H1 (cell line): ENCODE data around the gene SERINC5. TPM values are rescaled to one million over a fixed set of nuclear protein-coding genes. Genes with fewer than 3 reads are reported as not detected.

Source experiments
- CTCF ChIA-PET: fragments of 300-600 bp; sonication (Branson Sonifier 250); formaldehyde crosslinking; loops from one replicate; lab custom pipeline; 2021; ENCODE audit not compliant: partially characterized antibody; lab: Charles Lee
- POLR2A ChIA-PET: fragments of 300-600 bp; sonication (Branson Sonifier 250); formaldehyde crosslinking; loops from one replicate; lab custom pipeline; 2021; ENCODE audit warnings: inconsistent platforms; ENCODE audit not compliant: partially characterized antibody; lab: Charles Lee
- DNase-seq, 2 experiments: peaks; one replicate each; pipeline versions ENCODE4 v3.0.0 to v3.0.0-alpha.2; 2010 to 2022; ENCODE audit warnings: low spot score in 2 of 2, low read depth in 1 of 2, mixed read lengths in 1 of 2
- FAIRE-seq: peaks from 2 replicates; lab custom pipeline; 2011; peaks lifted over from hg19 to GRCh38; lab: Jason Lieb, UNC
- H2AFZ ChIP-seq: 2 replicates; pipeline ENCODE4 v1.8.1; 2012; ENCODE audit warnings: low read length, inconsistent platforms
- H2AK5ac ChIP-seq: 2 replicates; pipeline ENCODE4 v1.6.1; 2013; ENCODE audit warnings: low read depth, low read length
- H2BK120ac ChIP-seq: replicated peaks from 2 replicates; pipeline ENCODE3; 2013; ENCODE audit warnings: low read depth, low read length, inconsistent platforms
- H2BK12ac ChIP-seq: 2 replicates; pipeline ENCODE4 v1.6.1; 2013; ENCODE audit warnings: low read depth, low read length
- H2BK15ac ChIP-seq: 2 replicates; pipeline ENCODE4 v1.6.1; 2013; ENCODE audit warnings: low read length
- H2BK20ac ChIP-seq: 2 replicates; pipeline ENCODE4 v1.6.1; 2013; ENCODE audit warnings: low read length
- H2BK5ac ChIP-seq: 2 replicates; pipeline ENCODE4 v1.6.1; 2013; ENCODE audit warnings: low read depth, low read length
- H3K14ac ChIP-seq: 2 replicates; pipeline ENCODE4 v1.6.1; 2013; ENCODE audit warnings: inconsistent platforms; ENCODE audit not compliant: insufficient read length
- H3K18ac ChIP-seq: 2 replicates; pipeline ENCODE4 v1.6.1; 2013; ENCODE audit warnings: low read length; ENCODE audit errors: extremely low read depth
- H3K23ac ChIP-seq: 2 replicates; pipeline ENCODE4 v1.6.1; 2013; ENCODE audit warnings: inconsistent platforms; ENCODE audit not compliant: insufficient read length
- H3K23me2 ChIP-seq: 2 replicates; pipeline ENCODE4 v1.6.1; 2013; ENCODE audit warnings: low read depth, low read length
- H3K27ac ChIP-seq: 2 replicates; pipeline ENCODE4 v1.6.1; 2011; ENCODE audit warnings: low read depth, low read length, inconsistent platforms
- H3K27me3 ChIP-seq, 4 experiments: replicated peaks in 1 of 4; 1 replicate in 1 of 4; 2 replicates in 3 of 4; pipeline versions ENCODE4 v1.6.1 to v1.8.1; 2011 to 2013; ENCODE audit warnings: low read length in 3 of 4, mild to moderate bottlenecking in 3 of 4, inconsistent platforms in 2 of 4, mixed read lengths in 2 of 4, moderate library complexity in 1 of 4; ENCODE audit not compliant: control insufficient read depth in 3 of 4, insufficient read depth in 3 of 4; ENCODE audit errors: extremely low read depth in 1 of 4
- H3K36me3 ChIP-seq, 4 experiments: 2 replicates each; pipeline versions ENCODE4 v1.6.1 to v1.8.1; 2011 to 2013; ENCODE audit warnings: mild to moderate bottlenecking in 4 of 4, low read length in 3 of 4, moderate library complexity in 2 of 4, control low read depth in 1 of 4, inconsistent platforms in 1 of 4; ENCODE audit not compliant: insufficient read depth in 4 of 4, control insufficient read depth in 2 of 4
- H3K4ac ChIP-seq: replicated peaks from 2 replicates; pipeline ENCODE3; 2013; ENCODE audit warnings: low read length, low read depth, mixed read lengths, inconsistent platforms; ENCODE audit not compliant: insufficient read length
- H3K4me1 ChIP-seq, 4 experiments: replicated peaks in 1 of 4; 1 replicate in 1 of 4; 2 replicates in 3 of 4; pipeline versions ENCODE4 v1.6.1 to v1.8.1; 2011 to 2013; ENCODE audit warnings: low read length in 3 of 4, inconsistent platforms in 2 of 4, mixed read lengths in 1 of 4; ENCODE audit not compliant: insufficient read depth in 4 of 4, control insufficient read depth in 3 of 4
- H3K4me2 ChIP-seq, 2 experiments: 2 replicates each; pipeline versions ENCODE4 v1.6.1 to v1.8.1; 2011 to 2013; ENCODE audit warnings: low read depth in 2 of 2, low read length in 2 of 2, control low read depth in 1 of 2, inconsistent platforms in 1 of 2, mild to moderate bottlenecking in 1 of 2; ENCODE audit not compliant: insufficient read depth in 1 of 2
- H3K4me3 ChIP-seq, 4 experiments: fragments of 200-600, 300-600 bp in 1 of 4; sonication (generic), shearing (Covaris generic), sonication (Bioruptor Twin) in 1 of 4; 2 replicates each; pipeline versions ENCODE4 v1.5.1 to v1.8.1; 2011 to 2016; ENCODE audit warnings: low read length in 4 of 4, low read depth in 3 of 4, control low read depth in 2 of 4, inconsistent platforms in 2 of 4, mild to moderate bottlenecking in 2 of 4, mixed read lengths in 1 of 4, moderate library complexity in 1 of 4; ENCODE audit not compliant: insufficient read depth in 2 of 4; ENCODE audit errors: extremely low read depth in 1 of 4
- H3K56ac ChIP-seq: replicated peaks from 2 replicates; pipeline ENCODE3; 2013; ENCODE audit warnings: low read depth, mild to moderate bottlenecking, mixed read lengths, low read length, inconsistent platforms; ENCODE audit not compliant: insufficient read length
- H3K79me1 ChIP-seq: 2 replicates; pipeline ENCODE4 v1.6.1; 2013; ENCODE audit warnings: low read depth, low read length, control low read depth
- H3K79me2 ChIP-seq, 2 experiments: 2 replicates each; pipeline versions ENCODE4 v1.6.1 to v1.8.1; 2012 to 2013; ENCODE audit warnings: low read length in 2 of 2, mild to moderate bottlenecking in 2 of 2, inconsistent platforms in 1 of 2; ENCODE audit not compliant: insufficient read depth in 2 of 2, control insufficient read depth in 1 of 2
- H3K9ac ChIP-seq, 4 experiments: replicated peaks in 1 of 4; 1 replicate in 1 of 4; 2 replicates in 3 of 4; pipeline versions ENCODE4 v1.6.1 to v1.8.1; 2011 to 2013; ENCODE audit warnings: low read depth in 3 of 4, low read length in 3 of 4, control low read depth in 2 of 4, mild to moderate bottlenecking in 2 of 4, moderate library complexity in 2 of 4, inconsistent platforms in 1 of 4; ENCODE audit errors: extremely low read depth in 1 of 4
- H3K9me3 ChIP-seq, 2 experiments: 2 replicates each; pipeline versions ENCODE4 v1.6.1 to v1.8.1; 2012 to 2013; ENCODE audit warnings: mild to moderate bottlenecking in 2 of 2, moderate library complexity in 2 of 2, control low read depth in 1 of 2, inconsistent platforms in 1 of 2, low read depth in 1 of 2, low read length in 1 of 2, mixed read lengths in 1 of 2; ENCODE audit not compliant: insufficient read depth in 2 of 2
- H4K20me1 ChIP-seq, 2 experiments: replicated peaks in 1 of 2; 2 replicates each; pipeline versions ENCODE3 to v1.8.1; 2011 to 2013; ENCODE audit warnings: inconsistent platforms in 2 of 2, low read length in 2 of 2, mild to moderate bottlenecking in 1 of 2; ENCODE audit not compliant: insufficient read depth in 2 of 2, control insufficient read depth in 1 of 2
- H4K5ac ChIP-seq: 2 replicates; pipeline ENCODE4 v1.6.1; 2013; ENCODE audit warnings: low read length, low read depth, mixed read lengths, inconsistent platforms; ENCODE audit not compliant: insufficient read length
- H4K8ac ChIP-seq: 2 replicates; pipeline ENCODE4 v1.8.0; 2013; ENCODE audit warnings: mild to moderate bottlenecking, moderate library complexity, low read length, inconsistent platforms; ENCODE audit not compliant: insufficient read depth; ENCODE audit errors: extremely low read depth
- H4K91ac ChIP-seq: replicated peaks from 2 replicates; pipeline ENCODE3; 2013; ENCODE audit warnings: low read length, mixed read lengths, inconsistent platforms; ENCODE audit not compliant: insufficient read length
- BRCA1 ChIP-seq: IDR thresholded peaks from 2 replicates; pipeline ENCODE4 v1.6.1; 2012; ENCODE audit warnings: low read depth, low read length, improper control_type of control experiment
- CBX8 ChIP-seq: fragments of 300-800, 300-1000 bp; sonication (generic); IDR thresholded peaks from 2 replicates; pipeline ENCODE4 v1.7.1; 2016; ENCODE audit warnings: low read depth, low read length, borderline replicate concordance
- CREB1 ChIP-seq: IDR thresholded peaks from 2 replicates; pipeline ENCODE4 v1.6.1; 2012; ENCODE audit warnings: inconsistent platforms
- EGR1 ChIP-seq: IDR thresholded peaks from 2 replicates; pipeline ENCODE4 v1.6.1; 2011; ENCODE audit warnings: low read depth, low read length, borderline replicate concordance
- EP300 ChIP-seq, 2 experiments: IDR thresholded peaks; 1 replicate in 1 of 2; 2 replicates in 1 of 2; pipeline ENCODE4 v1.6.1; 2011 to 2012; ENCODE audit warnings: low read depth in 2 of 2, low read length in 2 of 2, mild to moderate bottlenecking in 2 of 2, borderline replicate concordance in 1 of 2, inconsistent platforms in 1 of 2, moderate library complexity in 1 of 2
- EZH2 ChIP-seq: fragments of 200-600 bp; sonication (generic); IDR thresholded peaks from 2 replicates; pipeline ENCODE4 v1.7.1; 2012; ENCODE audit warnings: low read depth, mild to moderate bottlenecking, moderate library complexity, low read length, inconsistent platforms; ENCODE audit not compliant: severe bottlenecking
- JUN ChIP-seq: IDR thresholded peaks from 2 replicates; pipeline ENCODE4 v1.6.1; 2011; ENCODE audit warnings: low read depth, mild to moderate bottlenecking, improper control_type of control experiment, low read length
- JUND ChIP-seq: IDR thresholded peaks from 2 replicates; pipeline ENCODE4 v1.6.1; 2011; ENCODE audit warnings: mild to moderate bottlenecking, improper control_type of control experiment, low read length
- NANOG ChIP-seq: IDR thresholded peaks from 2 replicates; pipeline ENCODE4 v1.6.1; 2011; ENCODE audit warnings: low read length, low read depth, mild to moderate bottlenecking, inconsistent platforms; ENCODE audit not compliant: insufficient read depth, poor library complexity, severe bottlenecking
- RNF2 ChIP-seq: fragments of 200-900, 300-1000 bp; sonication (generic); IDR thresholded peaks from 2 replicates; pipeline ENCODE4 v1.7.1; 2016; ENCODE audit warnings: borderline replicate concordance, low read depth, mild to moderate bottlenecking, antibody characterized with exemption, low read length; ENCODE audit not compliant: poor library complexity, severe bottlenecking; ENCODE audit errors: missing control alignments
- SIN3A ChIP-seq, 2 experiments: IDR thresholded peaks in 1 of 2; conservative IDR thresholded peaks in 1 of 2; 2 replicates each; pipeline ENCODE4 v1.6.1; 2011 to 2012; ENCODE audit warnings: low read length in 2 of 2, improper control_type of control experiment in 1 of 2, low read depth in 1 of 2, mild to moderate bottlenecking in 1 of 2
- SP1 ChIP-seq: IDR thresholded peaks from 2 replicates; pipeline ENCODE4 v1.6.1; 2011; ENCODE audit warnings: low read depth, low read length
- SP4 ChIP-seq: IDR thresholded peaks from 2 replicates; pipeline ENCODE4 v1.6.1; 2012; ENCODE audit warnings: low read length, inconsistent platforms
- SRF ChIP-seq: IDR thresholded peaks from 2 replicates; pipeline ENCODE4 v1.6.1; 2011; ENCODE audit warnings: mild to moderate bottlenecking, low read depth, low read length, moderate library complexity
- WGBS, 2 experiments: shearing (Covaris generic) in 1 of 2; methylation state at CpG; one replicate each; pipeline versions ENCODE4 v1.1.6 to v1.1.7; 2013 to 2015; ENCODE audit warnings: low lambda C conversion rate in 2 of 2, mixed read lengths in 2 of 2, inconsistent platforms in 1 of 2, low coverage in 1 of 2, missing lambda C conversion rate in 1 of 2; ENCODE audit not compliant: insufficient replicate concordance in 2 of 2, insufficient coverage in 1 of 2, insufficient read length in 1 of 2; ENCODE audit errors: extremely low coverage in 1 of 2, missing lambda C conversion rate in 1 of 2; 5-methylcytosine and 5-hydroxymethylcytosine counted together
- polyA plus RNA-seq, 7 experiments: library from polyadenylated mRNA; depleted of rRNA in 3 of 7; stranded (reverse) in 5 of 7; unstranded in 2 of 7; fragments of >200 nt in 5 of 7; fragments of 200-250 nt in 2 of 7; gene quantifications; 1 replicate in 5 of 7; 2 replicates in 1 of 7; 4 replicates in 1 of 7; pipeline versions ENCODE4 v1.2.1 to v1.2.3, GENCODE V29; 2011 to 2013; ENCODE audit warnings: missing spikeins in 2 of 7, mixed read lengths in 2 of 7
- total RNA-seq: library from RNA; stranded (reverse); fragmentation: NEBNext Ultra II Directional; extraction: Animal tissue kit (Norgen Biotek cat#: 25700); gene quantifications from 2 replicates; pipeline ENCODE4 v1.2.1, GENCODE V29; 2021

The SERINC5 gene
- total and polyA plus RNA-seq, 2 of the 8 experiments (the other 6 are each of a cell fraction or from before 2014, with no cell fraction given), result 32.2 to 149 TPM

DNA sequence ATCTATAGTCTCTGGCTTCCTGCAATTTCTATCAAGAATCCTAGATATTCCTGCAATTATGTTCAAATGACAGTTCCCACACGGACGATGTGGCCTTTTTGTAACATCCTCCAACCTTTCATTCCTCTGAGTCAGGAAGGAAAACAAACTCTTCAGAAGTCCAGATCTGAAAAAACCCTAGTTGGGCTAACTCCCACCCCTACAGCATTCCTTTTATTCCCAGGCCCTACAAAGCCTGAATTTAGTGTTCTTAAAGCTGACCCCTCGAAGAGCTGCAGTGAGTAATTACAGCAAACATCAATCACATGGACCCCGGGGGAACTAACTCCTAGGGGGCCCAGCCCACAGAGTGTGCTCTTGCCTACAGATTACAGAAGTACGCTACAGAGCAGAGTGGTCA is 99.7 kb downstream of the SERINC5 start:
- no peaks in the 10 kb centered on the region for H3K9me3 ChIP-seq
- no peak overlapping the region for H4K8ac ChIP-seq
- no peak overlapping the region; the same call in 1 of the 2 replicates for H3K18ac ChIP-seq
- H2AK5ac ChIP-seq, result no peak overlapping the region
- H2BK20ac ChIP-seq, result no peak overlapping the region
- H4K20me1 ChIP-seq, result no peaks in the 10 kb centered on the region
- no peak overlapping the region for H4K5ac ChIP-seq
- no peaks in the 10 kb centered on the region for H3K27me3 ChIP-seq
- H3K79me1 ChIP-seq, result peaks cover 3% of the 10 kb centered on the region; the same call in 1 of the 2 replicates
- H3K9ac ChIP-seq, result no peak overlapping the region
- no peaks in the 10 kb centered on the region for H3K79me2 ChIP-seq
- H2BK120ac ChIP-seq, result no peak overlapping the region
- 89% methylated on average over 5 of the region's 5 CpGs; no CpG with 5 or more reads in 1 of the 2 experiments for WGBS, 2 experiments
- no peak overlapping the region for H4K91ac ChIP-seq
- DNase-seq (no peak), FAIRE-seq (no peak)
- H3K14ac ChIP-seq, result no peak overlapping the region
- no peak overlapping the region for H3K23ac ChIP-seq
- H3K27ac ChIP-seq, result no peak overlapping the region
- no peak overlapping the region for H3K4me3 ChIP-seq
- H3K4me2 ChIP-seq, result no peak overlapping the region
- H2BK15ac ChIP-seq, result no peak overlapping the region
- no peaks in the 10 kb centered on the region for H3K23me2 ChIP-seq
- no peak overlapping the region for H3K4ac ChIP-seq
- peaks cover 5 to 16% (median 8%) of the 10 kb centered on the region in 4 experiments; a peak in 4 of 7 replicates for H3K4me1 ChIP-seq
- H3K56ac ChIP-seq, result no peak overlapping the region
- ChIA-PET CTCF (interaction anchor here (0.6 to 1.7 kb wide), 8 partner anchors 9 to 151 kb away, joined by 3 to 6 read pairs (median 3); no protein-coding TSS in a partner anchor), POLR2A (interaction anchor here (0.7 to 2.7 kb wide), 4 partner anchors 10 to 100 kb away, joined by 3 to 9 read pairs (median 3); partner anchors contain the start of gene SERINC5)
- no peak overlapping the region for H2AFZ ChIP-seq
- H2BK12ac ChIP-seq, result no peak overlapping the region
- H3K36me3 ChIP-seq, result peaks cover 0 to 64% (median 19%) of the 10 kb centered on the region in 4 experiments; a peak in 7 of 8 replicates
- no peak overlapping the region for H2BK5ac ChIP-seq
- TF ChIP-seq EP300 (IDR thresholded peaks at IDR 0.05; ENCODE audit: borderline replicate concordance in 1 of 2, low read depth in 2 of 2, low read length in 2 of 2) (no peak), SIN3A (conservative IDR thresholded peaks at IDR 0.05 in 1 of 2, IDR thresholded peaks at IDR 0.05 in 1 of 2; ENCODE audit: low read depth in 1 of 2, low read length in 2 of 2) (no peak), JUND (no peak), NANOG (no peak), EZH2 (no peak), SRF (no peak), SP1 (no peak), CREB1 (no peak), SP4 (no peak), BRCA1 (no peak), RNF2 (no peak), CBX8 (no peak), EGR1 (no peak), JUN (no peak)
